Activated CD4-positive, alpha-beta T cell treated with anti-CD3 and anti-CD28 coated beads, Interleukin-2, amount 50 U/mL, for 16 hours (primary cell): ENCODE data around the gene EPS8L1.

ENCODE experiments used
- DNase-seq: peaks from one replicate; pipeline ENCODE4 v3.0.0-alpha.2; 2020

The EPS8L1 gene

GRCh38 chr19:55117663-55118391 lies 42.2 kb downstream of the EPS8L1 start:
- peak; percentile 99 for DNase-seq

GRCh38 chr19:55118401-55118991 lies 42.8 kb downstream of the EPS8L1 start:
- peak; percentile 58 for DNase-seq

GRCh38 chr19:55119053-55119452 lies 43.4 kb downstream of the EPS8L1 start:
- DNase-seq = no peak

- no peak for DNase-seq
These were observed 55.8 kb downstream of the EPS8L1 start for GRCh38 chr19:55131421-55131820.

- no peak for DNase-seq
These were observed 56.9 kb downstream of the EPS8L1 start for GRCh38 chr19:55132453-55133129.

- no peak for DNase-seq
These were observed 58.2 kb downstream of the EPS8L1 start for GRCh38 chr19:55133639-55134444.

GRCh38 chr19:55134736-55135135 lies 59.1 kb downstream of the EPS8L1 start:
- no peak for DNase-seq

GRCh38 chr19:55136399-55137102 lies 60.9 kb downstream of the EPS8L1 start:
- no peak for DNase-seq
